Effector CD4-positive, alpha-beta T cell (primary cell): ENCODE results near the gene CDH13.

Experiments
- DNase-seq: peaks from one replicate; pipeline ENCODE4 v3.0.0-alpha.2; 2020

The CDH13 gene

GRCh38 chr16:82793528-82794245 lies 166.9 kb downstream of the CDH13 start:
- DNase-seq: no peak

- no peak for DNase-seq
These were observed 169.3 kb downstream of the CDH13 start for GRCh38 chr16:82796047-82796446.

DNA sequence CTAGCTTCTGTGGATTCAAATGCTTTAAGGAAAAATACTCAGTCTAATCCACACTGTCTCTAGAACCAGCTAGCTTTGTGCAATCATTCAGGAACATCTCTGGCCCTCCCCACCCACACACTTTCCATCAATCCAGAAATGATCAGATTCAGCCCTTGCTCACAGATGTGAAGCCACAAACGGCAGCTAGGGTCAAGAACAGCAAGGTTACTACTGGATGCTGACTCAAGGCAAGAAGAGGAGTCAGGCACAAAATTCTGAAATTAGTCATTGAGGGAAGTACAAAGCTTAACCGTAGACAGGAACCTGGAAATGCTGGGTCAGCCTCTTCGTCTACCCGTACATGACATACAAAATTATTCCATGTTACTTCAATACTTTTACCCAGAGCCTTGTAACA lies 174.6 kb downstream of the CDH13 start:
- DNase-seq: no peak

GRCh38 chr16:82805866-82806265 lies 179.1 kb downstream of the CDH13 start:
- no peak for DNase-seq

DNA sequence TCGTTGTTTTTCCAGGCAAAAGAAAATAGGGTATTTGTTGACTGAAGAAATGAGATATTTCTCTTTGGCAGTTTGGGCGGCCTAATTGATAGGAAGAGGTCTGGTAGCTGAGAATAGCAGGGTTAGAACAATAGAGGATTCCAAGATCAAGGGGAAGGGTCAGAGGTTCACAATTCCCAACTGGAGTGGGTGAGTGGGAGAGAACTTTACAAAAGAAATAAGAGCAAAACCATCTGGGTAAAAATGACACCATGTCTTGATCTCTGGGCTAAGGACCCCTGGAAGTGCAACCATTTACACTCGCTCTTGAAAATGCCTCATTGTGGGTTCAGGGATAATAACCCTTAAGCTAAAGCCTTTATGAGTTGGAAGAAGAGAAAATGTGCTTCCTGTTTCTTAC lies 180.5 kb downstream of the CDH13 start:
- no peak for DNase-seq

DNA sequence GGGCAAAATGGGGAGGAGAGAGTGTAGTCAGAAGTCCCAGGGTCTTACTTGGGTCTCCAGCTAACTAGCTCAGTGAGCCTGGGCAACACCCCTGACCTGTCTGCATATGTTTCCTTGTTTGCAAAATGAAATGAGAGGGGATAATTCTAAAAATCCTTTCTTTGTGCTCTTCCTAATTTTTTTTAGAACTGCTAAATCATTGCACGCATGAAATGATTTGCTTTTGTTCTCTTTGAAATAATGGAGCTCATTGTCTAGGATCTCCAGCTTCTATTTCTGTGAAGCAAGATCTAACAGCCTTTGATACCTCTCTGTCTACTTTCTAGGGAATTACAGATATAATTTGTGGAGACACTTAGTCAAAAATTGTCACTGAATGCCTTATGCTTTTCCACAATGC lies 181.3 kb downstream of the CDH13 start:
- no peak for DNase-seq

DNA sequence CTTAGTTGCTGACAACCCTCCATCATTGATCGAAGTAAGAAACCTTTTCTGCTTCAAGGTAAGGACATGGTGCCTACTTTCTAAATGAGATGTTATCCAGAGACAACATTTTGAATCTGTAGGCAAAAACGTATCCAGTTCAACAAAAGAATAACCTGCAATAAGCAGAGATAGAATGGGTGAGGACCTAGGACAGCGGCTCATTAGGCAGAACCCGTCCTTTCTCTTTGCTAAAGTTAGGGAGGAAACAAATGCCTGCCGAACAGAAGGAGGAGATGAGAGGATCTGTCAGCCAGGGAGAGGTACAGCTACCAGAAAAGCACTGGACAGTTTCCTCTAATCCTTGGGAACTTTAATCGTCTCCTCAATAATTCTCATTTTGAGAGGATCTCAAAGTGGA lies 183.3 kb downstream of the CDH13 start:
- DNase-seq: no peak

- DNase-seq: no peak
These were observed 187.3 kb downstream of the CDH13 start for GRCh38 chr16:82814059-82814458.

DNA sequence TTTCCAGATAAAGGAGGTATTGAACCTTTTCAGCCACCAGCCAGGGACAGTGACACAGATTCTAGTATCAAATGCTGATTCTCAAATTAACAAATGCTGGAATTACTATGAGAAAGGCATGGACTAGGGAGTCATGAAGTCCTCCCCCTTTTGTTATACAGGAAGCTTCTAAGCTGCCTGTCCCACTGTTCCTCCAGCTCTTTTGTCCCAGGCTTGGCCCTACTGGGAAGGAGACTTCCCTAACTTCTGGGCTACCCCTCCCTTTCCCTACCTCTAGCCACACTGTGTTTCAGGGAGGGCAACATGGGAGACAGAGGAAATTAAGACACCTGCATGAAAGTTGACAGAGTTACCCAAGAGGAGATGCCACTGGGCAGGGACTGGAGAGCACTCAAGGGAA lies 192.5 kb downstream of the CDH13 start:
- no peak for DNase-seq

- no peak for DNase-seq
These were observed 194.1 kb downstream of the CDH13 start for GRCh38 chr16:82820855-82821254.

DNA sequence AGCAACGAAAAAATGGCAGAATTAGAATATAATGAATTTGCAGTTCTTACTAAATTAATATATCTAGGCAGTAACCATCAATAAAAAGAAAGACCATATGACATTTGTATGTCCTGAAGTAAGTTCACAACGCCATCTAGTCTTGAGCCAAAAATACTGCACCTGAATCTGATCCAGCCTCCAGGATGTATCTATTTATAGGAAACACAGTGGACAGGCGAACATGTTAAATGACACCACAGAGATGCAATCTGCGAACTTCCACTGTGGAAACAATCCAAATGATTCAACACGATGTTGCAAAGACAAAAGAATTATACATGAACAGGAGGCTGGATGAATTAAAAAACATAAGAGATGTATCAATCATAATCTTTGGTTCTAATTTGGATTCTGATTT lies 197.6 kb downstream of the CDH13 start:
- DNase-seq: no peak

- no peak for DNase-seq
These were observed 202.5 kb downstream of the CDH13 start for GRCh38 chr16:82829301-82829700.

- DNase-seq: no peak
These were observed 204.2 kb downstream of the CDH13 start for GRCh38 chr16:82830944-82831343.

GRCh38 chr16:82832821-82833220 lies 206.1 kb downstream of the CDH13 start:
- no peak for DNase-seq

DNA sequence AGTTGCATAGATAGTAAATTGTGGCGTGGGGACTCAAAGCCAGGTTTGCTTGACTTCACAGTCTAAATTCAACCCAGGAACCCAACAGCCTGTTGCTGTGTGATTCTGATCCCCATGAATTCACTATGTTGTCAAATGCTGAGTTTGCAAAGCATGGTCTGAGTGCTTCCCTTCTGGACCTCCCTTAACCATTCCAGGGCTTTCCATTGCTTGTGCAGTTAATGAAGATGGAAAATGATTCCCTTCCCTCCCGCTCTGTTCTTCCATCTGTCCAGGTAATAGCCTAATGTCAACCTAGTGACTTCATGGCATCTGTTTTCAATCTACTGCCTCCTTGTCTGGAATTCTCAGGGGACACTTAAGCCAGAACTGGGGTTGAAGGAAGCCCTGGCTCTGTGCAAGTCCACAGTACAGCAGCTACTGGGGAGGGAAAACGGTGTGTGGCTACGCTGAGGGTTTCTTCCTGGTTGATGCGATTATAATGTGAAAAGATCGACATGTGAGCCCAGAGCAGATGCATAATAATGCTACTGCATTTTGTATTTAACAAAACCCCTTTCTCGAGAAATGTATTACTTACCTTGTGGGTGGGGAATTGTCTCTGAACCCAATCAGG lies 206.7 kb downstream of the CDH13 start:
- no peak for DNase-seq

DNA sequence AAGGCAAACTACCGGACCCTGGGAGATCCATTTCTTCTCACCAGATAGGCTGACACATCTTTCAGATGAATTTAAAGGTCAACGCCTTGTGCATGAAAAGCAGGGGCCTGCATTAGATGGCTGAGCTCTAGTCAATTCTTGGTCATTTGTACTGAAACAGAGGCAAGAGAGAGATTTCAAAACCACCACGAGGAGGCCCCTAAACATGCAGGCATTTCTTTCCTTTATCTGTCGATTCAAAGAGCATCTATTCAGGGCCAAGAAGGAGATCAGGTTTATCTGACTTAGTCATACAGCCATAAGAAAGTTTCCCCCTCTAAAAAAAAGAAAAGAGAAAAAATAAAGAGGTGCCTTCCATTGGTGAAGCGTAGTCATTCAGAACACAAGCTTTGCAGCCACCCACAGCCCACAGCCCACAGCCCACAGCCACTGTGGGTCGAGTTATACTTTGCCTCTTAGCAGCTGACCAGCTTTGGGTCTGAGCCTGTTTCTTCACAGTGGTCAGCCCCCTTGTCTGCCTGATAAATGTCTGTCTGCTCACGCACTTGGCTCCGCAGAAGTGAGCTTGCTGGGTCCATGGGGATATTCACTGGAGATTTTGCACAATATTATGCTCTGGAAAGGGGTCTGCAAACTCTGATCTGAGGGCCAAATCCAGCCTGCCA lies 207.5 kb downstream of the CDH13 start:
- no peak for DNase-seq

GRCh38 chr16:82835487-82836155 lies 208.9 kb downstream of the CDH13 start:
- no peak for DNase-seq

- DNase-seq: no peak
These were observed 214.3 kb downstream of the CDH13 start for GRCh38 chr16:82841108-82841507.

- no peak for DNase-seq
These were observed 217.0 kb downstream of the CDH13 start for GRCh38 chr16:82843606-82844271.

GRCh38 chr16:82845116-82845515 lies 218.3 kb downstream of the CDH13 start:
- DNase-seq: no peak

DNA sequence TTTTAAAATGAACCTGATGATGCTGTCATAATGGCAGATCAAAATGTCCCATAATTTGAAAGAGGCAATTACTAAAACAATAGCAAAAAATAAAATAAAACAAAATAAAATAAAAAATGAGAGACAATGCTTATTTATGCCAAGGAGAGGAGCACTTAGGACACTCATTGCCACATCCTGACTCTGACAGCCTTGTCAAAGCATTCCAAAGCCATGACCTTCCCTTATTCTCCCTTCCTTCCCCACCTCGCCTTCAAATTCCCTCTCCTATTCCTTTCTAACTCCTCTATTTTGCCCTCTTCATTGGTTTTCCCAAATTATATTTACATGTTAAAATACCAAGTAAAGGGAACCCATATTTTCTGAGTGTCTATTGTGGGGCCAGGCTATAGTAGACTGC lies 220.0 kb downstream of the CDH13 start:
- no peak for DNase-seq

DNA sequence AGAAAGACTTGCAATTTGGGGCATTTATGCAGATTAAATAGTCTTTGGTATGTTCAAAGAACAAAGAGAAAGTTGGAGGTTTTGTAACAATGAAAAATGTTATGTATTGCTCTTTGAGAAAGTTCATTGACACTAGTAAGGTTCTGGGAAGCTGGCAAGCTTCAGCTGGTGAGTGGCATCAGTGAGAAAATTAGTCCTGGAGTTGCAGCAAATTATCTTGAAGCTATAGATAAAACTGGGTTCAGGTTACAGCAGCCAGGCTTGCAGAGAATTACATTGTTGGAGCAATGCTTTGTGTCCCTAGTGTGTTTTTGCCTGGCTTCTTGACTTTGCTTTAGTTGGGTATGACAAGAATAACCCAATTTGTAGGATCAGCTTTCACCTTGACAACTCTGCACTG lies 221.2 kb downstream of the CDH13 start:
- DNase-seq: no peak

GRCh38 chr16:82852388-82853008 lies 225.7 kb downstream of the CDH13 start:
- no peak for DNase-seq
